ENCODE measurements around the gene ELAVL4. TPM values are rescaled to one million over a fixed set of nuclear protein-coding genes. Genes with fewer than 3 reads are reported as not detected.

Gene ELAVL4
- total and polyA plus RNA-seq, 2 donors (not counting 3 experiments of a cell fraction or from before 2014, with no cell fraction given): not detected

- H3K9me3 ChIP-seq (replicated peaks; ENCODE audit: control insufficient read depth, insufficient read depth, low read length): no peaks in the 10 kb centered on the region
- DNase-seq (ENCODE audit: low read depth, low spot score) (no peak), FAIRE-seq (no peak)
- no TSS peak for BruUV-seq (replicated peaks)
- no peak for TF ChIP-seq POLR2A (IDR thresholded peaks at IDR 0.05; ENCODE audit: low read depth, low read length)
- no peak for TF ChIP-seq EZH2 (IDR thresholded peaks at IDR 0.05; ENCODE audit: borderline replicate concordance, low read depth, low read length, severe bottlenecking)
- TF ChIP-seq JUN (IDR thresholded peaks at IDR 0.05; ENCODE audit: borderline replicate concordance, insufficient read depth, insufficient read length, low read depth): no peak
- H3K79me2 ChIP-seq (ENCODE audit: control insufficient read depth, insufficient read depth, low read length): no peaks in the 10 kb centered on the region
- H3K4me2 ChIP-seq (ENCODE audit: insufficient read depth, low read length): no peak overlapping the region
- H3K9me1 ChIP-seq (replicated peaks; ENCODE audit: control insufficient read depth, extremely low read depth, insufficient read depth, low read length): no peaks in the 10 kb centered on the region
- H3K27me3 ChIP-seq (ENCODE audit: control insufficient read depth in 2 of 2, insufficient read depth in 2 of 2, low read length in 2 of 2): no peaks in the 10 kb centered on the region
- no peaks in the 10 kb centered on the region for H3K4me1 ChIP-seq (ENCODE audit: control insufficient read depth, extremely low read depth, insufficient read depth, low read length)
- dilution Hi-C loops (cut with MboI; ENCODE audit: extremely low pct_ligation_motif_present, low sequenced_read_pairs) (no loop called here), intact Hi-C loops (cut with micrococcal nuclease) (no loop called here)
- no peaks in the 10 kb centered on the region for H3K36me3 ChIP-seq (ENCODE audit: control insufficient read depth in 2 of 2, extremely low read depth in 1 of 2, insufficient read depth in 2 of 2, low read length in 2 of 2)
- no peaks in the 10 kb centered on the region for H4K20me1 ChIP-seq (replicated peaks; ENCODE audit: control insufficient read depth, extremely low read depth, insufficient read depth, low read length)
- H3K27ac ChIP-seq (ENCODE audit: insufficient read depth, low read depth, low read length): no peak overlapping the region
- H2AFZ ChIP-seq (ENCODE audit: low read depth, low read length): no peak overlapping the region
- no peak overlapping the region for H3K4me3 ChIP-seq (replicated peaks in 1 of 3; ENCODE audit: insufficient read depth in 1 of 3, low read depth in 1 of 3, low read length in 3 of 3)
- no peak overlapping the region for H3K9ac ChIP-seq (replicated peaks; ENCODE audit: extremely low read depth, insufficient read depth, low read length)
- CTCF ChIA-PET: no interaction called here
- POLR2A ChIA-PET: no interaction called here
Measured at GRCh38 chr1:50209749-50210148, 101.0 kb downstream of the ELAVL4 start.

- no peaks in the 10 kb centered on the region for H3K27me3 ChIP-seq (ENCODE audit: control insufficient read depth in 2 of 2, insufficient read depth in 2 of 2, low read length in 2 of 2)
- H3K27ac ChIP-seq (ENCODE audit: insufficient read depth, low read depth, low read length): no peak overlapping the region
- intact Hi-C loops (cut with micrococcal nuclease): no loop called here
- no peaks in the 10 kb centered on the region for H3K79me2 ChIP-seq (ENCODE audit: control insufficient read depth, insufficient read depth, low read length)
- no peaks in the 10 kb centered on the region for H3K36me3 ChIP-seq (ENCODE audit: control insufficient read depth in 2 of 2, extremely low read depth in 1 of 2, insufficient read depth in 2 of 2, low read length in 2 of 2)
- TF ChIP-seq CTCF (IDR thresholded peaks at IDR 0.05; ENCODE audit: extremely low read depth in 1 of 2, insufficient read depth in 1 of 2, low read depth in 1 of 2, low read length in 2 of 2): no peak
- no peak for TF ChIP-seq MYC (IDR thresholded peaks at IDR 0.05; ENCODE audit: low read depth, low read length)
- no peak for TF ChIP-seq JUN (IDR thresholded peaks at IDR 0.05; ENCODE audit: borderline replicate concordance, insufficient read depth, insufficient read length, low read depth)
- no peak for TF ChIP-seq EZH2 (IDR thresholded peaks at IDR 0.05; ENCODE audit: borderline replicate concordance, low read depth, low read length, severe bottlenecking)
- TF ChIP-seq FOS (IDR thresholded peaks at IDR 0.05; ENCODE audit: borderline replicate concordance, insufficient read depth, low read length): no peak
- no peak for TF ChIP-seq POLR2A (IDR thresholded peaks at IDR 0.05; ENCODE audit: low read depth, low read length)
- TF ChIP-seq POLR2AphosphoS5 (IDR thresholded peaks at IDR 0.05; ENCODE audit: insufficient read depth, low read depth, low read length): no peak
- no peak for TF ChIP-seq MAX (IDR thresholded peaks at IDR 0.05; ENCODE audit: insufficient read depth, insufficient read length)
- no peak for TF ChIP-seq GATA2 (IDR thresholded peaks at IDR 0.05; ENCODE audit: insufficient read depth, insufficient read length, low read depth, low read length)
- H2AFZ ChIP-seq (ENCODE audit: low read depth, low read length): no peak overlapping the region
- no peaks in the 10 kb centered on the region for H3K4me1 ChIP-seq (ENCODE audit: control insufficient read depth, extremely low read depth, insufficient read depth, low read length)
- H3K4me2 ChIP-seq (ENCODE audit: insufficient read depth, low read length): no peak overlapping the region
- ChIA-PET CTCF (no interaction called here), POLR2A (no interaction called here)
- no peaks in the 10 kb centered on the region for H4K20me1 ChIP-seq (replicated peaks; ENCODE audit: control insufficient read depth, extremely low read depth, insufficient read depth, low read length)
- DNase-seq (ENCODE audit: low read depth, low spot score) (no peak), FAIRE-seq (no peak)
- dilution Hi-C loops (cut with MboI; ENCODE audit: extremely low pct_ligation_motif_present, low sequenced_read_pairs): no loop called here
- no peak overlapping the region for H3K9ac ChIP-seq (replicated peaks; ENCODE audit: extremely low read depth, insufficient read depth, low read length)
- no TSS peak for BruUV-seq (replicated peaks)
- no peaks in the 10 kb centered on the region for H3K9me3 ChIP-seq (replicated peaks; ENCODE audit: control insufficient read depth, insufficient read depth, low read length)
- no peak overlapping the region for H3K4me3 ChIP-seq (replicated peaks in 1 of 3; ENCODE audit: insufficient read depth in 1 of 3, low read depth in 1 of 3, low read length in 3 of 3)
- H3K9me1 ChIP-seq (replicated peaks; ENCODE audit: control insufficient read depth, extremely low read depth, insufficient read depth, low read length): no peaks in the 10 kb centered on the region
Measured at GRCh38 chr1:50213505-50213904, 104.8 kb downstream of the ELAVL4 start.
